ENCODE measurements around the gene SMIM7. TPM values are rescaled to one million over a fixed set of nuclear protein-coding genes. Genes with fewer than 3 reads are reported as not detected.

SMIM7 gene
- total RNA-seq, 2 experiments from 2014 or later = 63.6 to 68.8 TPM

Other genes with a start within 250 kb of the SMIM7 start
- gene EPS15L1, start 188.2 kb downstream of the SMIM7 start, total RNA-seq = 10 to 100 TPM; 40.0 to 41.7 TPM
- gene CALR3, start 164.0 kb downstream of the SMIM7 start, total RNA-seq = not detected
- gene C19orf44, start 163.8 kb downstream of the SMIM7 start, total RNA-seq = 1 to 10 TPM; 3.0 to 3.3 TPM
- 10 to 100 TPM; 65.5 to 67.0 TPM for gene CHERP, start 117.7 kb downstream of the SMIM7 start, total RNA-seq
- gene SLC35E1, start 87.7 kb downstream of the SMIM7 start, total RNA-seq = 10 to 100 TPM; 43.4 to 44.5 TPM
- 10 to 100 TPM; 16.4 to 21.2 TPM for gene MED26, start 31.9 kb downstream of the SMIM7 start, total RNA-seq
- gene TMEM38A, start 995 bp upstream of the SMIM7 start, total RNA-seq = 1 to 10 TPM in 1 of 2 experiments, under 1 TPM in 1; 0.51 to 1.6 TPM
- gene NWD1, start 59.7 kb upstream of the SMIM7 start, total RNA-seq = not detected
- 10 to 100 TPM; 49.3 to 50.3 TPM for gene SIN3B, start 169.3 kb upstream of the SMIM7 start, total RNA-seq
- under 1 TPM; 0.14 to 0.17 TPM for gene F2RL3, start 228.9 kb upstream of the SMIM7 start, total RNA-seq